Measurements from ENCODE around the gene EHD3.
A peak's percentile ranks its signal among the peaks of the same experiment; 100 is the strongest.

The EHD3 gene

GRCh38 chr2:31233741-31234682 lies at the start of gene EHD3:
Gene EHD3, plus strand, starts transcription at chr2:31234152. Its CDS starts 470 bp downstream, at chr2:31234622.
- DNase-seq (ENCODE audit: low spot score), result peak; percentile 97

DNA sequence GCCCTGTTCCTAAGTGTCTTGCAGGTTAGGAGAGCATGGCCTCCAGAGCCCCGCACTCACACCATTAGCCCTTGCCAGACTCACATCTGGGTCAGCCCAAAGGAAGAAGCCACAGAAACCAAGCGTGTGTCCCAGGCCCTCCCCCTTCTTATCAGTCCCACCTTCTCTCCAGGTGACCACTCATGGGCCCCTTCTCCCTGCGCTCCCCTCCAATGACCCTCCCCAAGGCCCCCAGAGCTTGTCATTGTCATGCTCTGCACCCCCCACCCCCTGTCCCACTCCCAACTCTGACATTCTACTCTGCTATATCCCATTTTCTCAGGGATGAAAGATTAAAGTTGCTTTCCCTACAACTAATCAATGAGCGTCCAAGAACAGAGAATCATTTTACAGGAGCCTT lies 46.8 kb upstream of the EHD3 start:
- peak; percentile 1 for DNase-seq (ENCODE audit: low spot score)

GRCh38 chr2:31188131-31188530 lies 45.8 kb upstream of the EHD3 start:
- peak; percentile 9 for DNase-seq (ENCODE audit: low spot score)

DNA sequence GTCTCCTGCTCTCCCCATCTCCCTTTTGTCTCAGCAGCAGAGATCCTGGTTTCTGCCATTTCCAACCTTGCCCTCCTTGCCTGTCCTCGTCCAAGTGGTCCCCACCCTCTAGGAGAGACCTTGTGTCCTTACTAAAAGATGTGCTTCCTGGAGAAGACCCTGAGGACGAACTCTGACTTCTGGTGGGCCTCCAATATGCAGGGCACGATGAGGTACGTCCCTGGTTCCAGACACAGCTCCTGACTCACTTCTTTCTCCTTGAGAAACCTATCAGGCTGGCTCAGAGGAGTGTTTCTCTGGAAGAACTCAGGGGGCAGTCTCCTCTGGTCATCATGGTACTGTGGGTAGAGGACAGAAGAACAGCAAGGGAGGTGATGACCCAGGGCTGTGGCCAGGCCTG lies 44.8 kb upstream of the EHD3 start:
- DNase-seq (ENCODE audit: low spot score), result peak; percentile 19

GRCh38 chr2:31190188-31190587 lies 43.8 kb upstream of the EHD3 start:
- DNase-seq (ENCODE audit: low spot score), result no peak

GRCh38 chr2:31191931-31192330 lies 42.0 kb upstream of the EHD3 start:
- peak; percentile 27 for DNase-seq (ENCODE audit: low spot score)

- peak; percentile 22 for DNase-seq (ENCODE audit: low spot score)
Measured at GRCh38 chr2:31192396-31192795, 41.6 kb upstream of the EHD3 start.

DNA sequence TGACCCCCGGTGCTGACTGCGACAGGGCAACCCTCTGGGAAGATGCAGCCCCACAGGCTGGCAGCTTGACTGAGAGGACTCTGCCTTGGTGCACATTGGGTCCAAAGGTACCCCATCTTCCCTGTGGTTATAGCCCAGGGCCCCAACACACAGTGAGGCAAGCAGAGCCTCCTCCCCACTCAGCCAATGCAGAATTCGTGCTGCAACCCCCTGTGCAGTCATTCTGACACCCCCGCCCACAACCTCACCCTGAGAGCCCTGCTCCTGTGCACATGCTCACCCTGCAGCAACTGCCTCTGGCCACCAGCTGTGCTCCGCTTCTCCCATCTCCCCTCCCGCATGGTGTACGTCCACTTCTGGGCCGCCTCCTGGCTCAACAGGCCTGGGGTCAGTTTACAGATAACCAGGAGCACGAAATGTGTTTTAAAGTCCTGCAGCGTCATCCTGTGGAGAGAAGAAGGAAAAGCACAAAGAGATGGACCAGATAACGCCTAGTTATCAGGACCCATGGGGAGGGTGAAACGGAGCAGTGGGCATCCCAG lies 41.0 kb upstream of the EHD3 start:
- peak; percentile 51 for DNase-seq (ENCODE audit: low spot score)

DNA sequence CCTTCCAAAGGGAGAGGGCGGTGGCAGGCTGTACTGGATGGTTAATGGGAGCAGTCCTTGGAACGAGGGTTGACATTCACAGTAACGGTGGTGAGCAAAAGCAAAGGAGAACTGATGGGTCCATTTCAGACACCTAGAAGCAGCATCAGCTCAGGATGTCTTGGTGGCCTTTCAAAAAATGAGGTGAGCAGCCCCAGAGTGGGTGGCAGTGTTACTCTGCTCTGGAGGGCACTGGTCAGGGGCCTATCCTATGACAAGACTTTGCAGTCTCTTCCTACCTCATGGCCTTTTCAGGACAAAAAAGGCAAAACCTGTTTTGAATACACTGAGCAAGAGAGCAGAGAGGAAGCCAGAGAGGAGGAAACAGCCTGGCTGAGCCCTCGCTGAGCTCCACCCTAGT lies 40.1 kb upstream of the EHD3 start:
- peak; percentile 15 for DNase-seq (ENCODE audit: low spot score)

- DNase-seq (ENCODE audit: low spot score), result peak; percentile 4
Measured at GRCh38 chr2:31196622-31197021, 37.3 kb upstream of the EHD3 start.

DNA sequence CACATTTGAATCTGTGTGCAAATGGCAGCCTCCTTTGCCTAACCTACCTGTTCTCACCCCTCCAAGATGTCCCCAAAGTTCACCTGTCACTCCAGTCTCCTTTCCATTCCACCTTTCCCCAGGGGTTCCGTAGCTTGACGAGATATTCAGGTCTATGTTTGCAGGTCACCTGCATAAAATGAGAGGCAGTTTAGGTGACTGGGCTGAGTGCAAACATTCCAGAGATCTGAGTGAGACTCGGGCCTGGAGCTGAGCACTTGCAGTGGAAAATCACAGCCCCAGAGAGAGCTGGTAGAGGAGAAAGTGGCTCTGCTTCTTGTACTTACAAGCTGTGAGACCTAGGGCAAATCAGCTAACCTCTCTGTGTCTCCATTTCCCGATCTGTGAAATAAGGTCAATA lies 36.8 kb upstream of the EHD3 start:
- no peak for DNase-seq (ENCODE audit: low spot score)

GRCh38 chr2:31197669-31198068 lies 36.3 kb upstream of the EHD3 start:
- DNase-seq (ENCODE audit: low spot score), result no peak

GRCh38 chr2:31199206-31199605 lies 34.7 kb upstream of the EHD3 start:
- peak; percentile 6 for DNase-seq (ENCODE audit: low spot score)

DNA sequence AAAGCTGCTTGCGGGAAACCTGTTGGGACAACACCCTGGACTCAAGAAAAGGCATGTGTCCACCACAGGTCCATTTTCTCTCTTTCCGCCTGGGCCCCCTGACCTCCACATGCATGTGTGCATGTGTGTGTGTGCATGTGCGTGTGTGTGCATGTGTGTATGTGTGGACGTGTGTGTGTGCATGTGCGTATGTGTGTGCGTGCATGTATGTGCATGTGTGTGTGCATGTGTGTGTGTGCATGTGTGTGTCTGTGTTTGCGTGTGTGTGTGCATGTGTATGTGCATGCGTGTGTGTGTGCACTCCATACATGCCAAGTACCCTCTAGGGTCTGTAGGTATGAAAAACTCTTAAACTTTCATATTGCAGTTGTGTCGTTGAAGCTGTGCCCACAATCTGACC lies 33.0 kb upstream of the EHD3 start:
- DNase-seq (ENCODE audit: low spot score), result no peak

DNA sequence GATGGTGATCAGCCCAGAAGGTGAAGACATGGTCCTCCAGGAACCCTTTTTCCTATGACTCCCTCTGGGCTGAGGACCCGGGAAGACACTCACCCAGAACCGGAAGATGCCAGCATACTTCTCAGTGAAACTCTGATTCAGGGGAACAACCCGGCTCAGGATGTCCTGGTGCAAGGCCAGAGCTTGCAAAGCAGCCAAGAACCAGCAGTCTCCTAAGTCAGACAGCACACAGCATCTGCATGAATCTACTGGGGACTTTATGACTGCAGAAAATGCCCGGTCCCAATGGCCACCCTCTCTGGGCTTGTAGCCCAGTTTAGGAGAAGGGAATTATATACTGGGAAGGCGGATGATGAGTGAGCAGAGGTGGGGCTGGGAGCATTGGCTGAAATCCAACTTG lies 31.9 kb upstream of the EHD3 start:
- no peak for DNase-seq (ENCODE audit: low spot score)

DNA sequence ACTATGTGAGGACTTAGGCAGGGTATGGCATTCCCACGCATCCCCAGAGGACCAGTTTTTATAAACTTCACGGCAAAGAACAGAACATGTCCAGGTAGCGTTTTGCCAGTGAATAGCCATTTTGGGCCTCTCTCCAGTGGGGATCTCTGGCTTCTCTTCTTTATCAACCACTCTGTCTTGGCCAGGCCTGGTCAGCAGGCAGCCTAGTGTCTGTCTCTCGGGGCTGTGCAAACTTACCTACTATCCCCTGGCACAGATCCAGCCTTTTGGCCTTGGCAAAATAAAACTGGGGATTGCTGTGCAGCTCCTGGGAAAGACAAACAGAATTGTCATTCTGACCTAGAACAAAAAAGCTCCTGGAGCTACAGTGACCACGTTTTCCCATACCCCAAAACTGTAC lies 31.1 kb upstream of the EHD3 start:
- DNase-seq (ENCODE audit: low spot score), result no peak

- DNase-seq (ENCODE audit: low spot score), result no peak
Measured at GRCh38 chr2:31203916-31204315, 30.0 kb upstream of the EHD3 start.

GRCh38 chr2:31204783-31205182 lies 29.2 kb upstream of the EHD3 start:
- no peak for DNase-seq (ENCODE audit: low spot score)

GRCh38 chr2:31205186-31205585 lies 28.8 kb upstream of the EHD3 start:
- DNase-seq (ENCODE audit: low spot score), result no peak

DNA sequence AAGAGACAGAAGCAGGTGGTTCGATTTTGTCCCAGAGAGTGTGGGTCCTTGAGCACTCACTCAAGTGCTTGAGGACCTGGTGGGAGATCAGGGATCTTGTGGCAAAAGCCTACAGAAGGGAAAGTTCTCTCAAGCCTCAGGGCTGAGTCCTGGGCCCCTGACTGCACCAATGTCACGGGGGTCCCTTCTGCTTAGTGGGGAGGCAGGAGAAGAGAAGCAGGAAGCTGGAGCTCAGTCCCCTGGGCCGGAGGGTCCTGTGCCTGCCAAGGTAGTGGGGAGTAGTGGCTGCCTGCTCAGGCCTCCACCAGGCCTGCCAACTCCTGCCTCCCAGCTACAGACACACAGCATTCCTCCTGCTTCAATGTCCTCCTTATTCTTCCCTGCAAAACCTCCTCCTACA lies 28.3 kb upstream of the EHD3 start:
- DNase-seq (ENCODE audit: low spot score), result no peak

- DNase-seq (ENCODE audit: low spot score), result no peak
Measured at GRCh38 chr2:31207790-31208189, 26.2 kb upstream of the EHD3 start.

DNA sequence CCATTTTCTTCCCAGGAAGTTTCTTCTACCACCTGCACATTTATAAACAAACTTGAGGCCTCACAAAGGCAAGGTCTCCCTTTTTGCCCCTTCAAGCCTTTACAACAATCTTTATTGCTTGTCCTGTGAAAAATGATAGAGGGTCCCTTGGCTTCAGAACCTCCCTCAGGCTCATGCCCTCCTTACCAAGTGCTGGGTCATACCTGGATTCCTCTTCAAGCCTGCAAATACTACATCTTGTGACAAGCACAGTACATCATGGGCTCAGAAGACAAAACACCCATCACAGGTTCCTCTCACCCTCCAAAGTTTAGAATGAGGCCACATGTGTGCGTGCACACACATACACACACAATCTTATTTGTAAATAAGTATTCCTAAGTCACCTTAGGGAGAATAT lies 25.7 kb upstream of the EHD3 start:
- DNase-seq (ENCODE audit: low spot score), result no peak
